Thyroid gland (tissue), 4 donors: ENCODE data around the gene KRTAP2-4.

Source experiments
- CTCF ChIP-seq, 6 experiments: fragments of 200-600 bp in 3 of 6; fragments of 450-650 bp in 3 of 6; sonication (generic) in 3 of 6; IDR thresholded peaks; one replicate each; pipeline ENCODE4 v1.5.1; 2016 to 2019; ENCODE audit warnings: antibody characterized with exemption in 6 of 6, mild to moderate bottlenecking in 2 of 6, inconsistent platforms in 1 of 6, moderate library complexity in 1 of 6
- POLR2A ChIP-seq, 2 donors: fragments of 450-650 bp; IDR thresholded peaks; one replicate each; pipeline ENCODE4 v1.6.1; 2017; ENCODE audit warnings: antibody characterized with exemption in 2 of 2, mild to moderate bottlenecking in 2 of 2, moderate library complexity in 1 of 2

DNA sequence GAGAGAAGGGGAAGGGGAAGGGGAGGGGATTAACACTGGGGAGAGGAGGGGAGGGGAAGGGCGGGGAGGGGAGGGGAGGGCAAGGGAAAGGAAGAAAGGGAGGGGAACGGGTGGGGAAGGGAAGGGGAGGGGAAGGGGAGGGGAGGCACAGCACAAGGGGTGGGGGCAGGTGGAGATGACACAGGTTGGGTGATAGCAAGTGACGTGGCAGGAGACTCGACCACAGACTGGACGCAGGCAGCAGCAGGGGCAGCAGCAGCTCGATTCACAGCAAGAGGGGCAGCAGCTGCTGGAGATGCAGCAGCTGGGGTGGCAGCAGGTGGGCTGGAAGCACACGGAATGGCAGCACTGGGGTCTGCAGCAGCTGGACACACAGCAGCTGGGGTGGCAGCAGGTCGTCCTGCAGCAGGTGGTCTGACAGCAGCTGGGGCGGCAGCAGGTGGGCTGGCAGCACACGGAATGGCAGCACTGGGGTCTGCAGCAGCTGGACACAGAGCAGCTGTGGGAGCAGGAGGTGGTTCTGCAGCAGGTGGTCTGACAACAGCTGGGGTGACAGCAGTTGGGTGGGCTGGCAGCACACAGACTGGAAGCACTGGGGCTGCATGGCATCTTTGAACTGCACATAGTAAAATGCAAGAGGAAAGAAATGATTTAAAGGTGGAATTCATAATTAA lies 36.0 kb upstream of the KRTAP2-4 start, which contains the start of gene KRTAP4-16:
- no peak for TF ChIP-seq POLR2A (IDR thresholded peaks at IDR 0.05)
- TF ChIP-seq CTCF (IDR thresholded peaks at IDR 0.05), result no peak
